Measurements from ENCODE around the gene PDSS2.

Gene PDSS2

DNA sequence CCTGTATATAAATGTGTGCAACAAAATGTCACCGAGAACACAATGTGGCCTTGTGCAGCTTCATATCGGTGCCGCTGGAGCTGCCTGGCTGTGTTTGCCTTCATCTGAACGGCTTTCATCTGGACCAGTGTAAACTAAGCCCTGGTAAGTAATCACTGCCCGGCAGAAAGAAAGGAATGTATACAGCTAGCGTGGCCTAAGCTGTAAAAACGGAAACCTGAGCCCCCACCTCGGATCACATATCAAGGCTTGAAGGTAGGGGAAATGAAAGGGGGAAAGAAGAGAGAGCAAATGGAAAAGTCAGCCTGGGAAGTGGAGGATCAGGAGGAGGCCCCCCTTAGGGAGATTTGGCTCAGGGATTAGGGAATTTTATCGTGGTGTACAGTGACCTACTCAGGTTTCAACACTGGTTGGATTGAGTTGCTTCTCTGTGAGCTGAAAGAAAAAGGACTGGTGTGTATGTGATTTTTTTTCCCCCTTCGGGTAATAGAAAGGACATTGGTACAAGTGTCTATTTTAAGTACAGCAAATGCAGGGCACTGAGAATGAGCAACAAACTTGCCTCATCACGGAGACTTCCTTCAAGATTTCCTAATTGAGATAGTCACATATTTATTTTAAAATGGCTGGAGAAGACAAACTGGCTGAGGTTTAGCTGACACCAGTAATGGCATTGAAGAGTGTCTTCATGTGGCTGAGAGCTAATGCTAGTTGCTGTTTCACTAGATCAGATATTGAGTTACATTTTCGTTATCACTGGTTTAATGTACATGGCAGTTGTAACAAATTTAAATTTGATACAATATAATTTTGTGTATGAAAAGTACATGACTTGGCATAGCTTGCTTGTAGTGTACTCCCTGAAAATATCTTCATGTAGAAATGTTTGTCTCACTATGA is 34.0 kb upstream of the PDSS2 start:
- H3K27ac ChIP-seq = peak overlapping the region; percentile 67
- no peak for TF ChIP-seq CTCF (conservative IDR thresholded peaks at IDR 0.05)

DNA sequence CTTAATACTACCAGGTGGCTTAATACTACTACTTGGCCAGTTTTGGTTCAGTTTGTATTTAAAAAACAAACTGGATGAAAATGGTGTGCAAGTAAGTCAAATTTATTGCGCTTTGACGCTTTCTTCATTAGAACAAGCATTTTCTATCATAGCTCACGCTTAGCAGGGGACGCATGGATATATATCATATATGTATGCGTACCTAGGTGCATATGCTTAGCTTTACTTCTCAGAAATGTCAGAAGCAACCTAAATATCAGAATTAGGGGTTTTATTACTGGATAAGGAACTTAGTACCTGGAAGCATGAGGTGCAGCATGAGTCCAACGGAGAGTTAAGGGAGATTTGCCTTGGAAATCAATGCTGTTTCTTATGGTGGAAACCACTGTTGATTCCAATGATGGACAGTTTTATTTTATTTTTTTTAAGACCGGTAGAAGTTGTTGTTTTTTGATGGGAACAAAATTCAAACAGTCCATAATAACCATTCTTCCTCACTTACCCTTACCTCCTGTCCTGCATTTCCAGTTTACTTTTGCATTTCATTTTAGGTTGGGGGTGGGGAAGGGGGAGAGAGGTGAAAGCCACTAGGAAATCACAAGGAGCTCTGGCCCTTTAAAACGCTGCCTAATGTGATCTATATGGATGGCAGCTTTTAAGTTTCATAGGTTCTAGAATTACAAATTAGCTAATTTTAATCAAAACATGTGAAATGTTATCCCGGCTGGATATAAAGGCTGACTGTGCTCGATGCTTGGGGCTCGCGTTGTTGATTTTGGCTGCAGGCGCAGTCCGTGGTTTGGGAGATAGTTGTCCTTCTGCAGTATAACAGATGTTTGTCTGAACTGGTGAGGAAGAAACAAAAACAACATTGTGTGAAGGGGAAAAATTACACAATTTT is 32.6 kb upstream of the PDSS2 start:
- no peak overlapping the region for H3K27ac ChIP-seq
- TF ChIP-seq CTCF (conservative IDR thresholded peaks at IDR 0.05) = no peak

DNA sequence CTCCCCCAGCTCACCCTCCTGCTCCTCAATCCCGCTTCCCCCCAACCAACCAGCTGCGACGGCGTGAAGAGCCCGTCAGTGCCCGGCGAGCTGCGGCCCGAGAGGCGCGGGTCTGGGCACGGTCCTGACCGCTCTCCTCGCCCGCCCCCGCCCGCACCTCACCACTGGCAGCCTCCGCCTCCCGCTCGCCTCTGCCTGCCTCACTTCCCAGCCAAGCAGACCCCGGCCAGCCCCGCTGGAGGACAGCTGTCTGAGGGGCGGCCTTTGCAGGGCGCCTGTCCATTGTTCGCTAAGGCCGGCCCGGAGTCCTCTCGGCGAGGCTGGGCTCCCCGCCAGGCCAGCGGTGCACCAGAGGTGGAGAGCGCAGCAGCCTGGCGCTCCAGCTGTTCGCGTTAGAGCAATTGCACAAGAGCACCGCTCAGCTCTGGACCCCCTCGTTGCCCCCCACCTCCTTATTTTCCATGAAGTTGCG is 31.8 kb upstream of the PDSS2 start:
- TF ChIP-seq CTCF (conservative IDR thresholded peaks at IDR 0.05) = no peak
- peak overlapping the region; percentile 73; the same call in 1 of the 2 replicates for H3K27ac ChIP-seq

DNA sequence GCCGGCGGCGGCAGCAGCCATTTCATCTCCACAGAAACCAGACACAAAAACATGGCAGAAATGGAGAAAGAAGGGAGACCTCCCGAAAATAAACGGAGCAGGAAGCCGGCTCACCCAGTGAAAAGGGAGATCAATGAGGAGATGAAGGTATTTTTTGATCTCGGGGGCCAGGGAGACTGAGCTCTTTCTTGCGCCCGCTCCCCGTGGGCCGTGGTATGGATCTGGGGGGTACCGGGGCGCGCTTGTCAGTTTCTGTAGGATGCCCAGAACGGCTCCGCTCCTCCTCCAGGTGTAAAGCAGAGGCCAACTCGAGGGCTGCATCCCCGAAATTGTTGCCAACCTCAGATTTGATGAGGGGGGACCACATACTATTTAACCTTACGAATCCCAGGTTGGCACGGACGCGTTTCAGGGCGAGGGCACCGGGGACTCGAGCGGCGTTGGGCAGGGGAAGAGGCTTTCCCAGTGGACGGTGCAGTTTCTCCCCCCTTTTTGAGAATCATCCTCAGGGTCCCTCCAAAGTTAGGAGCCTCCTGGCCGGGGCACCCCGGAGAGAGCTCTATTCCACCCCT is 31.3 kb upstream of the PDSS2 start:
- H3K27ac ChIP-seq = peak overlapping the region; percentile 73
- TF ChIP-seq CTCF (conservative IDR thresholded peaks at IDR 0.05) = no peak

GRCh38 chr6:107489636-107490565 is 30.5 kb upstream of the PDSS2 start, which contains the start of gene SOBP:
TSS of gene SOBP (plus strand) at chr6:107490117. CDS start at chr6:107490617, 500 bp downstream.
- TF ChIP-seq CTCF (conservative IDR thresholded peaks at IDR 0.05) = peak; percentile 32
- peak within 1 kb of the TSS; percentile 73 for H3K27ac ChIP-seq

GRCh38 chr6:107488875-107489635 is 29.7 kb upstream of the PDSS2 start:
- no peak for TF ChIP-seq CTCF (conservative IDR thresholded peaks at IDR 0.05)
- H3K27ac ChIP-seq = peak overlapping the region; percentile 73

Data from VCaP (cell line).